ENCODE data around the gene HMGCLL1. TPM values are rescaled to one million over a fixed set of nuclear protein-coding genes. Genes with fewer than 3 reads are reported as not detected.

Gene HMGCLL1
- 0.10 to 0.23 TPM (median 0.14 TPM) in 5 replicates for total RNA-seq (2022; extraction: Qiagen RNA extraction; ENCODE audit: low read depth)

GRCh38 chr6:55578537-55579363 lies at the start of gene HMGCLL1:
Gene HMGCLL1, minus strand, starts transcription at chr6:55579192. Its CDS starts 137 bp downstream, at chr6:55579055.

All from A549 treated with GW870086 at 1 μM for 4 hours (cell line).